Fibroblast of skin of right biceps (primary cell): ENCODE measurements around the gene PTPRE.

Source experiments
- DNase-seq: peaks from one replicate; pipeline ENCODE4 v3.0.0-alpha.2; 2013

The PTPRE gene

DNA sequence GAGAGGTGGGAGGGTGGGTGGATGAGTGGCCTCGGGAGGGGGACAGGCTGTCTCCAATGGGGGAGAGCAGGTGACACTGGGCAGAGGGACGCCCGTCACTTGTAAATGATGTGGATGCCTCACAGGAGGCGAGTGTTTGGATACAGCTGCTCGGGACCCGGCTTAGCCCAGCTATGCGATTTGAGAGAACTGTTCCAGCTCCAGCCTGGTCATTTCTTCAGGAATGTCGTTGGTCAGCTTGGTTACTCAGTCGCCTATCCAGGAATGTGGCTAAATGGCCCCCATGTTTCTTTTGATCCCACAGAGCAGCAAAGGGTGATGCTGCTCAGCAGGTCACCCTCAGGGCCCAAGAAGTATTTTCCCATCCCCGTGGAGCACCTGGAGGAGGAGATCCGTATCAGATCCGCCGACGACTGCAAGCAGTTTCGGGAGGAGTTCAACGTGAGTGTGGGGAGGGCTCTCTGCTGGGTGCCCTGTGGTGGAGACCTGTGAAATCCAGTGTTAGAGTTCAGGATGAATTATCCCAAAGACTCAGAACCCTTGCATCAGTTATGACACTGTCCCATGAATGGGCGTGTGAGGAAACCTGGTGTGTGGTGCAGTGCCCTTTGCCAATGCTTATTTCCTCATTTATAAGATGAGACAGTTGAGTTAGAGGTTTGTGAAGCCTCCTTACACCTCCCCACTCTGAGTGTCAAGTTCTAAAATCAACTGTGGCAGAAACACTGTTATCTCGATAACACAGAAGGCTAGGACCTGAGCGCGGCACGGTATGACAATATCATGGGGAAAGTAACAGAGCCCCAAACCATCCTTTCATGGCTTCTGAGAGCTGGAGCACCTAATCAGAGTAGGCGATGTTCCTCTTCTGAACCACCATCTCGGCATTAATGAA lies 142.6 kb downstream of the PTPRE start:
- DNase-seq: no peak

DNA sequence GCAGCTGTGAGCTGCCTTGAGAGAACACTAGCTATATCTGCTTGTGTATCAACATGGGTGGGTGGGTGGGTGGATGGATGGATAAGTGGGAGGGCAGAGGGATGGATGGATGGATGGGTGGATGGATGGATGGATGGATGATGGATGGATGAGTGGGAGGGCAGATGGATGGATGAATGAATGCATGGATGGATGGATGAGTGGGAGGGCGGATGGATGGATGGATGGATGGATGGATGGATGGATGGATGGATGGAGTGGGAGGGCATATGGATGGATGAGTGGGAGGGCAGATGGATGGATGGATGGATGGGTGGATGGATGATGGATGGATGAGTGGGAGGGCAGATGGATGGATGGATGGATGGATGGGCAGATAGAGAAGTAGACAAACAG lies 143.2 kb downstream of the PTPRE start:
- no peak for DNase-seq

DNA sequence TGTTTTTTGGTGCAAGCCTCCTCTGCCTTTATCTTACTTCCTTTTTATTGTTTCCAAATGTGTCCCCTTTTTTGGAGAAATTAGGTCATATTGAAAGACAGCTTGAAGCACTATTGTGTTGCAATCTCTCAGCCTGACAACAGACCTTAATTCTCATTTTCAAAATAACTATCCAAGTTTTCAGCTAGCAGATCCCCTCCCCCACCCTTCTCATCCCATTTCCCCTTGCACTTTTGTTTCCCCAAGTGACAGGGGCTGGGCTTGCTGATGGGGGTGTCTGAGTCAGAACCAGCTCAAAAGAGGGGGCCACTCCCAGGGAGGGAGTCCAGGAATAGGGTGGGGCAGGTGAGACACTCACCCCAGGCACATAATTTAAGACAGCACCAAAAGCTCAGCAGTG lies 144.0 kb downstream of the PTPRE start:
- no peak for DNase-seq

DNA sequence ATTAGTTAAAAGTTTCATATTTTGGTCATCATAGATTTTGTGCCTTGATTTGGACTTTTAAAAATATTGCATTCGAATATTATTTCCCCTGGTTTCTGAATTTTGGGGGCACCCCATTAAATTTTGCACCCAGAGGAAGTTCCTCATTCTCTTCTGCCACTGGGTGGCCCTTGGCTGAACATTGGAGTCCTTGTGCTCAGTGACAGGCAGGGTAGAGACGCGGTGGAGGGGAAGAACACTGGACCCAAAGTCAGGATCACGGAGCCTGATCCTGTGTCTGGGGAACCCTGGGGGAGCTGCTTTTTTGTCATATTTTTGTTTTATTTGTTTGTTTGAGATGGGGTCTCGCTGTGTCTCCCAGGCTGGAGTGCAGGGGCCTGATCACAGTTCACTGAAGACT lies 144.6 kb downstream of the PTPRE start:
- no peak for DNase-seq

DNA sequence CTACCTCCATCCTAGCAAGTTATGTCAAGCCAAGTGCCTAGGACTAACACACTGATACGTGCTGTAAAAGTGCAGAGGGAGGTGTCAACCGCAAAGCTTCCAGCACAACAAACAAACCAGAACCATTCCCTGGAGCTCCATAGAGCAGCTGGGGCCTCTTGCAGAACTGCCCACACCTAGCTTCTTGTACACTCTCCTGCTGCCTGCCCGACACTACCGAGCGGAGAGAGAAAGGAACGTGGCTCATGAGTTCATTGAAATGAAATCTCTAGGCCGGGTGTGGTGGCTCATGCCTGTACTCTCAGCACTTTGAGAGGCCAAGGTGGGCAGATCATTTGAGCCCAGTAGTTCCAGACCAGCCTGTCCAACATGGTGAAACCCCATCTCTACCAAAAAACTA lies 145.8 kb downstream of the PTPRE start:
- no peak for DNase-seq

DNA sequence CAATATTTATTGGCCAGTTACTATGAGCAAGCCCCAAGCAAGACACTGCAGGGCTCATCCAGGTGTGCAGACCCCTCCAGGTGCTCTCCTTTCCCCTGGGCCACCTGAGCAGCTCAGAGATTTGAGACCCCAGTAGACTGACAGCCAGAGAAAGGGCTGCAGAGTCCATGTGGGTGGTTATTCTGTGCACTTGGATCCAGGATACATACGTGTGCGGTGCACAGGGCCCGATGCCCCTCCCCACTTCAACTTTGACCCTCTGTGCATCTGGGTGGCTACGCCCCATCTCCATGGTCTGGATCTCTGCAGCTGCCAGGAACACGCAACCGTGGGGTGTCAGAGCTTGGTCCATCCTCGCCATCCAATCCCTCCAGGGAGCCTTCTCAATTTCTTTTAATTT lies 146.5 kb downstream of the PTPRE start:
- no peak for DNase-seq

DNA sequence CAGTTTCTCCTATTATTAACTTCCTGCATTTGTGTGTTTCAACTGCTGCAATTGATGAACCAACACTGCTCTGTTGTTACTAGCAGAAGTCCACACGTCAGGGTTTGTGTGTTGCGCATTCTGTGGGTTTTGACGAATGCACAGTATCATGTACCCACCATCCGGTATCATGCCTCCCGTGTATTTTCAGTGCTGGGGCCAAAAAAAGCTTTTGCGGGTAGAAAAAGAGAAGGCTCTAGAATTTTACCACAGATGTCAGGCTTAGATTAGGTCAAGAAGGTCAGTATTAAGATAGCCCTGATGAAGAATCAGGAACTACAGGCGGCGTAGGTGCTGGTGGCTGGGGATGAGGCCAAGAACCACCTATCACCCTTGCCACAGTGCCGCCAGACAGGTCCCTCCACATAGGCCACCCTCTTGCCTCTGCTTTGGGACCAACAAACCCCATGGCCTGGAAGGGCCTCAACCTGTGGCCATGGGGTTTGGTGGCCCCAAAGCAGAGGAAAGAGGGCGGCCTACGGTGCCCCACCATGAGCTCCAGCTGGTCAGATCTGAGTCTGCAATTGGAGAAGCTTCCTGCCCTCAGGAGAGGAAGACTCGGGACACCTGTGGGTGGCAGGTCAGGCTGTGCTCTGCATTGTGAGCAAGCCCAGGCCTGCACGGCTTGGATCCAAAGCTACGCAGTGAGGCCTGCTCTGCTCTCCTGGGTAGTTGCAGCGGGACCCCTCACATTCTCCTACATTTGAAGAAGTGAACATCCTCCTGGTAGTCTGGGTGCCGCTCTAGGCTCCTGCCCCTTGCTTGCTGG lies 147.5 kb downstream of the PTPRE start:
- DNase-seq: no peak

DNA sequence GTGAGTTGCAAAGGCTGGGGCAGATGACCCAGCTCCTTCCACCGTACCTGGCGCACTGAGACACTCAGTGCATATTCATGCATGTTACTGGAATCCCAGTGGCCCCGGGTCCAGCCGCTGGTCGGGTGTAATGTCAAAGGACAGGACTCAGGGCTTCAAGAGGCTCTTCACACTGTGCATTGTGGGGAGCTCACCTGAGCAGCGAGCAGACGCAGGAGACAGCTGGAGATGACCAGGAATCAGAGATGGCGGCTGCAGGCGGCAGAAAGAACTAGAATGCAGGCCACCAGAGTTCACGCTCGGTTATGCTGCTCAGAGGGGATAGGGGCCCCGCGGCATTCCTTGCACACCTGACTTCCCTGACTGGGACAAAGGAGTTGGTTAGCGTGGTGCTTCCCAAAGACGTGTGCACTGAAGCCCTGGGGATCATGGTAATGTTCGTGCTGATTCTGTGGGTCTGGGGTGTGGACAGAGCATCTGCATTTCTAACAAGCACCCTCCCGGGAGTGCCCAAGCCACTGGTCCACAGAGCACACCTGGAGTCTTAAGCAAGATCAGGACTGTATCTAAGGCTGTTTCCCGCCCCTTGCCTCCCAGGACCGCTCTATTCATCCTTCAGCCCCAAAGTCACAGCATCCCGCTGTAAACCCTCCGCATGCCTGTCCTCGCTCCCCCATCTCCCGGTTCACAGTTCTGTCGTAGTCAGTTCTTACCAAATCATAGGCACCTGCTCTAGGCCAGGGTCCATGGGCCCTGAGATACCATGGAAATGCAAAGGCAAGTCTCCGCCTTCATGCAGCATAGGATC lies 148.4 kb downstream of the PTPRE start:
- DNase-seq: no peak

DNA sequence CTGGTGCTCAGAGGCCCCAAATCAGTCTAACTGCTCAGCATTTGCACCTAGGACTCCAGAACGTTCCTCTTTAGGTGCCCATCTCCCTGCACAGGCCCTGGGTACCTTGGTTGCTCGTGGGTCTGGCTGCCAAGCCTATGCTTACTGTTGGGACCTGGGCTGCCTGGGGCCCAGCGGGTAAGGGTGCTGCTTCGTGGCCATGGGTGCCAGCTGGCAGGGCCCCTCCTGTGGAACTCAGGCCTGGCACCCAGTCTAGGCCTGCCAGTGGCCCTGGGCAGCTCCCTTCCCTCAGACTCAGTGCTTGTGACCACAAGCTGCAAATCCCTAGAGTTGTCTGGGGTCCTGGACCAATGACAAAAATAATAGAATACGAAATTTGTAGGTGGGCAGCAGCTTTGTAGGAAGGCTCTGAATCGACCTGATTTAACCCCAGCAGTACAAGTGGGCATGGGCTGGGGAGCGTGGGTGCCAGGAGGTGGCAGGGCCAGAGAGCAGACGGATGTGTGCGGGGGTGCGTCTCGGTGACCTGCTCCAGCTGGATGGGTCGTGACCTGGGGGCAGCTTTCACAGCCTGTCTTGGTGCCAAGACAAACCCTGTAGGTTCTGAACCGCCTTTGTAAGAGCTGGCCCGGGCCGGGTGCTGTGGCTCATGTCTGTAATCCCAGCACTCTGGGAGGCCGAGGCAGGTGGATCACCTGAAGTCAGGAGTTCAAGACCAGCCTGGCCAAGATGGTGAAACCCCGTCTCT lies 149.6 kb downstream of the PTPRE start:
- DNase-seq: no peak

DNA sequence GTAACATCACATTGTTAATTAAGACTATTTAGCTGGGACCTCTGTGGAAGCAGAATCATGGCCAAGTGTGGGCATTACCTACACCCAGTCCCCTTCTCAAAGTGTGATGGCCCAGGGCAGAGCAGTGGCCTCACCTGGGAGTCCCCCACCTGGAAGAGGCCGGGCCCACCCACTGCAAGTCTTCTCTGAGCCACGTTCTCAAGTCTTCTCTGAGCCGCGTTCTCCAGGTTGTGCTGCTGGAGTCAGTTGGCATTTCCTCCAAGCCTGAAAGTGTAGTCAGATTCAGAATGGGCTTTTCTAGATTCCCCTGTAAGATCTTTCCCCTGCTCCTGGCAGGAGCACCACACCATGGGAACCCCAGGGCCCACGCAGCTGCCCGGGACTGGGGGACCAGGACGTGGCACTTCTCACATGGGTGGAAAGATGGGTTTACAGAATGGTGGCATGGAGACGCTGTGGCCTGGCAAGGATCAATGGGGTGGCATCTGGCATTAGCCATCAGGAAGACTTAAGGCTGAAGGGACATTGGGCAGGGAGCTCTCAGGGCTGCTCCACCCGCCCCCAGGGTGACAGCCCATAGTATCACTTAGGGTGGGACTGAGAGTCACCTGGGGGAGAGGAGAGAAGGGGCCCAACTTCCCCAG lies 151.3 kb downstream of the PTPRE start:
- no peak for DNase-seq

DNA sequence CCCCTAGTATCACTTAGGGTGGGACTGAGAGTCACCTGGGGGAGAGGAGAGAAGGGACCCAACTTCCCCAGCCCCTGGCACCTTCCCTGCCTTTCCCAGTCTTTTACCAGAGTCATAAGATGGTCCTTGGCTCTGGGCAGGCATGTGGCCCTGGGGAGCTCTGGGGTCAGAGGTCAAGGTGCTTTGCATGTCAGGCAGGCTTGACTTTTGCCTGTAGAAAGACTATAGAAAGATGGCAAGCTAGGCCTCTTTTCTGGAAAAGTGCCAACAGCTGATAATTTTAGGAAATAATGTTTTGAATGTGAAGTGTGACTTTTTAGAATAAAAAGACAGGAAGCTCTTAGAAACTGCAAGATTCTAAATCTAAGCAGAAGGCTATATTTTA lies 151.8 kb downstream of the PTPRE start:
- no peak for DNase-seq

DNA sequence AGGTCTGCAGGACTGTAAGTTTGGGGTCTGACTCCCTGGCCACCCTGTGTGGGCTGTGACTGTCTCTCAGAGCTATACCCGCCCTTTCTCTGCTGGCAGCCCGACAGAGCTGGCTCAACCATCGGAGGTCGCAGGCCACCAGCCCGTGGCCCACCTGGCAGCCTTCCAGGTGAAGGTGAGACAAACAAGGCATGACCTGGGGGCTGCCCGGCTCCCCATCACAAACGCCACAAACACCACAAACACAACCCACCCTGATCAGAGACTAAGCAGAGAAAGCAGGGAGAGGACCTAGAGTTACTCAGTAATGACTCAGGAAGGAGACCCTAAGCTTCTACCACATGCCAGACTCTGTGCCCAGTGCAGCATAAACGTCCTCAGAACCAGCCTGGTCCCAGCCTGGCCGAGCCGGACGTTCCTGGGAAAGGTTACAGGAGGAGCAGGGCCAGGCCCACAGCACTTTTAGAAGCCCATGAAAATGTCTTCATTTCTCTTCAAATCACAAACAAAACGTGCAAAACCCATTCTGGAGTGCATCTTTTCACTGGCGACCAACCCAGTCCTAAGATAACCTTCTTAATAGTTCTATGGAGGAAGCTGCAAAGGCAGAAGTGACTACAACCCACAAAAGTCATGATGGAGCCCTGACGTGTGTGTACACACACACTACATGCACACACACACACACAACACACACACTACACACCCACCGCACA lies 152.5 kb downstream of the PTPRE start:
- no peak for DNase-seq

DNA sequence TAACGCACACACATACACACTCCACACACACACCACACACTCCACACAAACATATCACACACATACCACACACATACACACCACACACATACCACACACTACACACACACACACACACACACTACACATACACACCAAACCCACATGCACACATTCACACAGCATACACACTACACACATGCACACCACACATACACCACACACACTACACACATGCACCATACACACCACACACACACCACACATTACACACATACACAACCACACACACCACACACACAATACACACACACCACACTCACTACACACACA lies 153.0 kb downstream of the PTPRE start:
- no peak for DNase-seq

DNA sequence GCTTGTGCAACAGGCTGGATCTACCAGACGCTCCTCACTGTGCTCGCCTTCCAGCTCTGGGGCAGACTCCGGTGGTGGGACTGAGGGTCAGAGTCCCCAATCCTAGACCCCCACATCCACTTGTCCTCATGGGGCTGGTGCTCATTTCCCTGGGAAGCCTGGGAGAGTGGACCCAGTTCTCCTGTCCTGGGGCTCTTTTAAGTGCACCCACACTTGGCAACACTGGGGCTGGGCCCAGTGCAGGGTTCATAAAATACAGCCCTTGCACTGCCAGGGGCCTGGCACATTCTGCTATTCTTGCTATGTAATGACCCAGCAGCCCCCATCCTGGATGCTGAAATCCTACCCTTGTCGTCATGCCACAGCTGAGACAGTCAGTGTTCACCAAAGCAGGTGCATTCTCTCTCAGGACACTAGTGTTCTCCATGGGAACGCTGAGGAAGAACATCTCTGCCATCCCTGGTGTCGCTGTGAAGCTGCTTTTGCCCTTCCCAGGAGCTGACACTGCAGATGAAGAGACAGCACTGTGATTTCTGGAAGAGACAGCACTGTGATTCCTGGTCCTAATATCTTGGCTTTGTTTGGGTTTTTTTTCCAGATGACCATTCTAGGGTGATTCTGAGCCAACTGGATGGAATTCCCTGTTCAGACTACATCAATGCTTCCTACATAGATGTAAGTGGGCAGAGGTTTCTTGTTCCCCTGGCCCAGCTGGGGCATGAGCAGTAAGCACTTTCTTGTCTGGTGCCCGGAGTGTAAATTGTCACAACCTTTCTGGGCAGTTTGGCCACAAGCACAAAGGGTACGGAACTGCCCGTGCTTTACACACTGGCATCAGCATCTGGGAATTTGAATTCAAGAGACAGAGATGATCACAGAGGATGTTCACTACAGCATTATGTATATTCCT lies 153.7 kb downstream of the PTPRE start:
- DNase-seq: no peak

DNA sequence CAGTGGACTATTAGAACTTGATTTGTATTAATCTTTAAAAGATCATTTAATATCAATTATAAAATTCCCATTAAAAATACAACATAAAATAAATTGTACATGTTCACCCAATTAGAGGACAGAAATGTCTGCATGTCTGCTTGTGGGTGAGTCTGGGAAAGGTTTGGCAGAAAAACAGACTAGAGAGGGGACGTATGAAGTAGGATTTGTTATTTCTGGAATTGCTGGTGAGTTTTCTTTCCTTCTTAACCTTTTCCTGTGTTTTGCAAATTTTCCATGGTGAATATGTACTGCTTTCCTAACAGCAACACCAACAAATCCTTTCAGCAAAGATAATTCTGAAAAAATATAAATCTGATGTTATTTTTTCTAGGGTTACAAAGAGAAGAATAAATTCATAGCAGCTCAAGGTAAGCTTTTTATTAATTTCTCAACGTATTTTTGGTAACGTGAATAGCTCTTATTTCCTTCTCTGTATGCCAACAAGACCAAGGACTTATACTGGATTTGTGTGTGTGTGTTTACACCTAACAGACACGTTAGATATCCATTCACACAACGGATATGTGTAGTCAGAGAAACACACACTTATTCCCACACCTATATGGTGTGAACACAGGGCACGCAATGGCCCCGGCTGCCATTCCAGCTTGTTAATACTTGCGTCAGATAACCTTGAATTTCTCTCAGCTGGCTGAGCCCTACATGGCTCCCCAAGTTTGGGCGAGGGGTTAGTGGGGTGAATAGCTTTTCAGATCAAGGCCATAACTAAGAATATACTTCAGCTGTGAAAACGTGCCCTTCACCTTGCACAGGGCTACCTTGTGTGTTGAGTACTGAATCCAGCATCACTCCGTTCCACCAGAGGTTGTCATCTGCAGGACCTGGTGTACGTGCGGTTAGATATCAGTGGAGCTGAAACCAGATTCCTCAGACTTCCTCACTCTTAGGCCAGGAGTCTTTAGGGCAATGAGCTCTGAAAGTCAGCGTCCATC lies 154.7 kb downstream of the PTPRE start:
- no peak for DNase-seq

DNA sequence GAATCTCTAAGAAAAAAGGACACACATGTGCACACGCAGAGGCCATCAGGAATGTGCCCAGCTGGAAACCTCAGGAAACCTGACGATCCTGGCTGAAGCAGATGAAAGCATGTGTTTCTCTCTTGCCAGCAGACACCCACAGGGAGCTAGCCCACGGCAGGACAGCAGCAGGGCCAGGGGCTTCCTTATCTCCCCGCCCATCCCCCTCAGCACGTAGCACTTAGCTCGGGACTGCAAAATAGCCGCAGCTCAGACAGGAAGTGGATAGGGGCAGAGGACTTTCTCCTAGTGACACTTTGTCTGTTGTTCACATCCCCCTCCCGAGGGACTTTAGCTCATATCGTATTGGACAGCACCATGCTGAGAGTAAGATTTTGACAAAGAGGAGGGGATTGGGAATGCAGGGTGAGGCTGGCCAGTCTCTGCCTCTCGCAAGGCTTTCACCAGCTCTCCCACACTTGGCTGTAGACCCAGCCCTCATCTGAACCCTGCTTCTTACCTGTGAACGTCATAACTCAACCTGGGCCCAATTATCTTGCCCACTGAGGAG lies 155.5 kb downstream of the PTPRE start:
- DNase-seq: no peak

DNA sequence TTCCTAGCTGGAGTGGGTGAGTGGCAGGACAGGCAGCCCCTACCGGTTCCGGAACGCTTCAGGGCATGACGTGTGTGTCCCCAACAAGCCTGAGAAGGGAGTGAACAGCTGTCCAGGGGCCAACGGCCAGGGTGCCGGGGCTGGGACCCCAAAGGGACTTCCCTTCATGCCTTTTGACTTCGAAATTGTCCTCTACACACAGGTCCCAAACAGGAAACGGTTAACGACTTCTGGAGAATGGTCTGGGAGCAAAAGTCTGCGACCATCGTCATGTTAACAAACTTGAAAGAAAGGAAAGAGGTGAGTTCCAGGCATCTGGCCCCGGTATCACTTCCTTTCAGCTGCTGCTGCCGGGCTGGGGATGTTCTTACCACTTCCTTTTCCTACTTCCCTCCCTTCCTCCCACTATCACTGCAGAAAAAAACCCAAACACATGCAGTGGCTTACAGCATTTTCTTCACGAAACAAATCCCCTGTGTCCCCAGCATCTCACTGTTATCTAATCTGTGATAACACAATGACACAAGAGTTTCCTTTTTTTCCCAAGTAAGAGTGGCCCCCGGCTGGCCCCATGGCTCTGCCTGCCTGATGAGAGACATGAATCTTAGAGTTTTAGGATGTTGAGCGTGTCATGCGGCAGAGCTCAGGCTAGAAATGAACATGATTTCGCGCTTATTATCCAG lies 156.1 kb downstream of the PTPRE start:
- no peak for DNase-seq

DNA sequence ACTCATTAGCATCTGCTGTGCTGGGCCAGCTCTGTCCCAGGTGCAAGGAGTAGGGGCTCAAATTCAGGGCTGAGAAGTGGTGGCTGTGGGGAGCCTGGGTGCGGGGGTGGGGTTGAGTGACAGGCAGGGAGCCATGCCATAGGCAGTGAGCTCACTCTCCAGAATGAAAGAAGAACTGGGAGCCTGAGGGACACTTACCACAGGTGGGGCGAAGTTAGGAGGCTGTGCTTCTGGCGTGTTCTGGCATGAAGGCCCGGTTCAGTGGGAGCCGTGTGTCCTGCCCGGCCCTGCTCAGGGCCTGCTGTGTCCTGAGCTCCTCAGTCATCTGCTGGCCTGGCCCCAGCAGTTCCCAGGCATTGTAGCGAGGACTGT lies 156.8 kb downstream of the PTPRE start:
- no peak for DNase-seq
